Measurements from ENCODE around the gene TRIM38. TPM values are rescaled to one million over a fixed set of nuclear protein-coding genes. Genes with fewer than 3 reads are reported as not detected.

The TRIM38 gene
- total and polyA plus RNA-seq, 2 of the 13 experiments (the other 11 are each of a cell fraction or from before 2014, with no cell fraction given), result 2.5 to 3.1 TPM

- H4K20me1 ChIP-seq (ENCODE audit: insufficient read depth, low read length), result no peaks in the 10 kb centered on the region
- WGBS (ENCODE audit: low lambda C conversion rate), result 12% methylated on average over 8 of the region's 8 CpGs
- intact Hi-C loops (cut with micrococcal nuclease; ENCODE audit: unreplicated experiment) (loop anchor here (5.0 to 10.0 kb wide), 5 partner anchors 47 to 720 kb away; partner anchors contain the start of genes CARMIL1 and SLC17A1), in situ Hi-C loops (cut with HindIII; ENCODE audit: extremely low pct_ligation_motif_present, low pct_unique_long_range_greater_than_20kb) (loop anchor here (5.0 kb wide), 1 partner anchor 153 kb away; no protein-coding TSS in a partner anchor)
- H3K4me1 ChIP-seq (ENCODE audit: insufficient read depth, low read length), result peaks cover 28% of the 10 kb centered on the region
- H3K36me3 ChIP-seq (replicated peaks in 1 of 2; ENCODE audit: control insufficient read depth in 1 of 2, insufficient read depth in 2 of 2, low read length in 2 of 2), result no peaks in the 10 kb centered on the region
- H3K27me3 ChIP-seq (ENCODE audit: control insufficient read depth in 1 of 2, insufficient read depth in 2 of 2, low read length in 2 of 2), result no peaks in the 10 kb centered on the region
- H3K9ac ChIP-seq (ENCODE audit: insufficient read depth, low read depth, low read length), result no peak overlapping the region
- ChIA-PET POLR2A (interaction anchor here (1.2 to 1.7 kb wide), 3 partner anchors 17 to 47 kb away, joined by 3 to 6 read pairs (median 6); no protein-coding TSS in a partner anchor), CTCF (ENCODE audit: low intra/inter-chr PET ratio, low total read pairs) (no interaction called here)
- peak overlapping the region; percentile 47 for H2AFZ ChIP-seq (ENCODE audit: low read length)
- H3K27ac ChIP-seq (ENCODE audit: extremely low read length, insufficient read depth, low read length), result no peak overlapping the region
- H3K4me2 ChIP-seq (ENCODE audit: low read depth, low read length), result peak overlapping the region; percentile 16
- H3K9me3 ChIP-seq (ENCODE audit: low read length), result peaks cover 6% of the 10 kb centered on the region; the same call in 1 of the 2 replicates
- TF ChIP-seq GATAD2A (CRISPR knock-in tag; IDR thresholded peaks at IDR 0.05), result 0 out of 2 replicates have a peak, but pooled peaks have one; percentile 13
- peak; percentile 68 for TF ChIP-seq CEBPG (CRISPR knock-in tag; IDR thresholded peaks at IDR 0.05)
- TF ChIP-seq MEF2D (CRISPR knock-in tag; IDR thresholded peaks at IDR 0.05), result 0 out of 2 replicates have a peak, but pooled peaks have one; percentile 25
- no peak for TF ChIP-seq KLF11 (CRISPR knock-in tag; IDR thresholded peaks at IDR 0.05)
- peak; percentile 84 for TF ChIP-seq CEBPB (IDR thresholded peaks at IDR 0.05; ENCODE audit: borderline replicate concordance, low read depth, low read length)
- TF ChIP-seq ATF4 (CRISPR knock-in tag; IDR thresholded peaks at IDR 0.05), result peak in 1 of 2 experiments; percentile 54; a peak in 2 of 4 replicates
- TF ChIP-seq ZNF207 (IDR thresholded peaks at IDR 0.05; ENCODE audit: borderline replicate concordance), result no peak
- TF ChIP-seq ATF7 (IDR thresholded peaks at IDR 0.05), result peak; percentile 51; the same call in 1 of the 2 replicates
- no peak for TF ChIP-seq ATF7 (CRISPR knock-in tag; IDR thresholded peaks at IDR 0.05)
- no peaks in the 10 kb centered on the region for H3K79me2 ChIP-seq (ENCODE audit: insufficient read depth, low read length)
- DNase-seq (ENCODE audit: low spot score) (no peak), FAIRE-seq (no peak), ATAC-seq (no peak)
- BruUV-seq (replicated peaks), result no TSS peak
- H3K4me3 ChIP-seq (replicated peaks in 1 of 3; ENCODE audit: insufficient read depth in 1 of 3, low read depth in 2 of 3, low read length in 3 of 3), result no peak overlapping the region
Observed at GRCh38 chr6:25944688-25945574, 17.7 kb upstream of the TRIM38 start.
